Gastroesophageal sphincter (tissue), 4 donors: ENCODE data around the gene TMEM209. TPM values are rescaled to one million over a fixed set of nuclear protein-coding genes. Genes with fewer than 3 reads are reported as not detected.

Source experiments
- ATAC-seq: fragments of 150-250 bp; one replicate; pipeline ENCODE4 v1.9.1; 2016; ENCODE audit warnings: mild to moderate bottlenecking, moderate library complexity
- H3K27ac ChIP-seq, 4 donors: fragments of 200-600 bp; sonication (generic) in 3 of 4; 1 replicate in 3 of 4; 2 replicates in 1 of 4; pipeline ENCODE4 v1.5.1; 2016 to 2019
- H3K27me3 ChIP-seq: fragments of 200-600 bp; sonication (generic); one replicate; pipeline ENCODE4 v1.5.1; 2019
- H3K36me3 ChIP-seq, 2 donors: fragments of 200-600 bp; sonication (generic); one replicate each; pipeline ENCODE4 v1.5.1; 2019; ENCODE audit warnings: control low read depth in 1 of 2
- H3K4me1 ChIP-seq, 3 donors: fragments of 200-600 bp; sonication (generic); 1 replicate in 2 of 3; 2 replicates in 1 of 3; pipeline ENCODE4 v1.5.1; 2016 to 2019; ENCODE audit warnings: control low read depth in 2 of 3
- H3K4me3 ChIP-seq, 2 donors: fragments of 200-600 bp; sonication (generic); one replicate each; pipeline ENCODE4 v1.5.1; 2019; ENCODE audit warnings: mild to moderate bottlenecking in 1 of 2, moderate library complexity in 1 of 2
- H3K9me3 ChIP-seq, 3 donors: fragments of 200-600 bp; sonication (generic); one replicate each; pipeline ENCODE4 v1.5.1; 2017 to 2019; ENCODE audit warnings: control low read depth in 2 of 3
- EP300 ChIP-seq: sonication (generic); formaldehyde crosslinking; IDR thresholded peaks from one replicate; pipeline ENCODE4 v1.6.1; 2017; ENCODE audit warnings: antibody characterized with exemption, mild to moderate bottlenecking
- POLR2A ChIP-seq, 2 donors: fragments of 450-650 bp; IDR thresholded peaks; one replicate each; pipeline ENCODE4 v1.6.1; 2017; ENCODE audit warnings: antibody characterized with exemption in 2 of 2, mild to moderate bottlenecking in 2 of 2, moderate library complexity in 1 of 2
- POLR2AphosphoS5 ChIP-seq: sonication (generic); formaldehyde crosslinking; IDR thresholded peaks from one replicate; pipeline ENCODE4 v1.6.1; 2017; ENCODE audit warnings: antibody characterized with exemption
- WGBS, 2 donors: methylation state at CpG; one replicate each; pipeline ENCODE4 v1.1.5; 2018; ENCODE audit warnings: low coverage in 1 of 2; 5-methylcytosine and 5-hydroxymethylcytosine counted together
- total RNA-seq, 4 donors: library from RNA; depleted of rRNA; stranded (reverse); fragments of >200 nt; gene quantifications; one replicate each; pipeline ENCODE4 v1.1.0, GENCODE V29; 2016
- TF ChIP-seq, protein P1 (sequence below), 4 experiments: fragments of 200-600 bp in 2 of 4; fragments of 450-650 bp in 2 of 4; sonication (generic) in 1 of 4; IDR thresholded peaks; one replicate each; pipeline ENCODE4 v1.5.1; 2017 to 2019; ENCODE audit warnings: antibody characterized with exemption in 4 of 4, mild to moderate bottlenecking in 2 of 4, moderate library complexity in 2 of 4

TMEM209 gene
- total RNA-seq, 4 donors from 2014 or later: 5.5 to 13.4 (median 8.2) TPM

DNA sequence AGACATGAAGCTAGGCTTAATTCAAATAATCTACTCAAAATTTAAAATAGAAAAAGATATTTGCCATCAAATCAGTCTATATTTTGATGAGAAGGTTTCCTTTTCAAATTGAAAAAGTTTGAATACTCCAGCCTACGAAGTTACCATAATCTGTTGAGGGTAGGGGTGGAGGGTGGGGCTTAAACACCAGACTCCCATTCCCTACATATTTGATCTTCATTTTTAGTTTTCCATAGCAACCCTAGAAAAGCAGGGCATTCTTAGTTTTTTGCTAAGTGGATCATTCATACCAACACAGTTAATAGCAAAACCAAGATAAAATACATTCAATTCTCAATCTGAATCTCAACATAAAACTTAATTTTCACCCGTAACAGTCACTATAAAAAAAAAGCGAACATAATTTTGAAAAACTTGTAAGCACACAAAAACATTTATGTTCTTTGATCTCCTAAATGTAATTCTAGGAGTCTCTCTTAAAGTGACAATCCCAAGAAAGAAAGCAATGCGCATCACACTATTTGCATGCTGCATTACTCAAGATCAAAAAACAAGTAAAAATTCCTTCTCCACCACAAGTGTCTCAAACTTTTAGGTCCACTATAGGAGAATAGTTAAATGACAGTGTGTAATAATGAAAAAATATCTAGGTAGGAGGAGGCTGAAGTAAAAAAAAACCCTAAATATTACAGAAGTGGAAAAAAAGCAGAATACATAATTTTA is 30.8 kb downstream of the TMEM209 start:
- ATAC-seq: no peak
- H3K36me3 ChIP-seq: peaks cover 0 to 94% of the 10 kb centered on the region in 2 donors
- no peak overlapping the region for H3K4me3 ChIP-seq
- no peaks in the 10 kb centered on the region for H3K9me3 ChIP-seq
- no peak overlapping the region for H3K27ac ChIP-seq
- no peaks in the 10 kb centered on the region for H3K4me1 ChIP-seq
- TF ChIP-seq, protein P1, sequence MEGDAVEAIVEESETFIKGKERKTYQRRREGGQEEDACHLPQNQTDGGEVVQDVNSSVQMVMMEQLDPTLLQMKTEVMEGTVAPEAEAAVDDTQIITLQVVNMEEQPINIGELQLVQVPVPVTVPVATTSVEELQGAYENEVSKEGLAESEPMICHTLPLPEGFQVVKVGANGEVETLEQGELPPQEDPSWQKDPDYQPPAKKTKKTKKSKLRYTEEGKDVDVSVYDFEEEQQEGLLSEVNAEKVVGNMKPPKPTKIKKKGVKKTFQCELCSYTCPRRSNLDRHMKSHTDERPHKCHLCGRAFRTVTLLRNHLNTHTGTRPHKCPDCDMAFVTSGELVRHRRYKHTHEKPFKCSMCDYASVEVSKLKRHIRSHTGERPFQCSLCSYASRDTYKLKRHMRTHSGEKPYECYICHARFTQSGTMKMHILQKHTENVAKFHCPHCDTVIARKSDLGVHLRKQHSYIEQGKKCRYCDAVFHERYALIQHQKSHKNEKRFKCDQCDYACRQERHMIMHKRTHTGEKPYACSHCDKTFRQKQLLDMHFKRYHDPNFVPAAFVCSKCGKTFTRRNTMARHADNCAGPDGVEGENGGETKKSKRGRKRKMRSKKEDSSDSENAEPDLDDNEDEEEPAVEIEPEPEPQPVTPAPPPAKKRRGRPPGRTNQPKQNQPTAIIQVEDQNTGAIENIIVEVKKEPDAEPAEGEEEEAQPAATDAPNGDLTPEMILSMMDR (IDR thresholded peaks at IDR 0.05): no peak
- TF ChIP-seq POLR2A (IDR thresholded peaks at IDR 0.05): no peak
- no peak for TF ChIP-seq POLR2AphosphoS5
- TF ChIP-seq EP300: no peak
- no peaks in the 10 kb centered on the region for H3K27me3 ChIP-seq
- WGBS, 2 donors: 92 to 93% methylated on average over 4 of the region's 4 CpGs

DNA sequence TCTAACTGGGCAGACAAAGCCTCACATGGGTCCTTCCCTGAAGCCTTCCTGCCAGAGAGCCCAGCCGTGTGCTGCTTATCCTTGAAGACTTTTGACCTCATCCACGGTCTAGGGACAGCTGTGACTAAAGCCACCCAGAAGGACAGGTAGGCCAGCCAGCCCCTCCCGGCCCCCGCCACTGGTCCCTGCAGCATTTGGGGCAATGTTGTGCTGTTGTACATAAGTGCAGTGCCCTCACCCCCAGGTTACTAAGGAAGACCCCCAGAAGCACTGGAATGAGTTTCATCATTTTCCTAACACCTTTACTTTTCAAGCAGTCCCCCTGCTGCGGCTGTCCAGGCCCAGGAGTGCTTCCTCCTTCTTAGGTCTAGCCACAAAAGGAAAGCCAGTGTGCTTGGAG is 43.0 kb downstream of the TMEM209 start:
- 80 to 94% methylated on average over 1 to 3 of the region's 5 CpGs for WGBS, 2 donors
- no peak overlapping the region for H3K27ac ChIP-seq
- H3K9me3 ChIP-seq: peaks cover 0 to 7% (median 0%) of the 10 kb centered on the region in 3 donors
- H3K4me1 ChIP-seq: no peaks in the 10 kb centered on the region
- H3K36me3 ChIP-seq: peaks cover 0 to 81% of the 10 kb centered on the region in 2 donors
- no peaks in the 10 kb centered on the region for H3K27me3 ChIP-seq
- TF ChIP-seq EP300 (no peak), POLR2AphosphoS5 (no peak), POLR2A (IDR thresholded peaks at IDR 0.05) (no peak)
- TF ChIP-seq, protein P1 (IDR thresholded peaks at IDR 0.05): no peak
- no peak for ATAC-seq
- H3K4me3 ChIP-seq: no peak overlapping the region

GRCh38 chr7:130160455-130160854 is 44.8 kb downstream of the TMEM209 start:
- Histone ChIP-seq H3K27ac (no peak overlapping the region), H3K36me3 (peaks cover 0 to 71% of the 10 kb centered on the region in 2 donors), H3K4me1 (no peaks in the 10 kb centered on the region), H3K9me3 (peaks cover 0 to 20% (median 0%) of the 10 kb centered on the region in 3 donors), H3K27me3 (no peaks in the 10 kb centered on the region), H3K4me3 (no peak overlapping the region)
- 95 to 100% methylated on average over 2 to 4 of the region's 8 CpGs for WGBS, 2 donors
- TF ChIP-seq, protein P1 (IDR thresholded peaks at IDR 0.05): no peak
- TF ChIP-seq POLR2AphosphoS5 (no peak), POLR2A (IDR thresholded peaks at IDR 0.05) (no peak), EP300 (no peak)
- ATAC-seq: no peak

DNA sequence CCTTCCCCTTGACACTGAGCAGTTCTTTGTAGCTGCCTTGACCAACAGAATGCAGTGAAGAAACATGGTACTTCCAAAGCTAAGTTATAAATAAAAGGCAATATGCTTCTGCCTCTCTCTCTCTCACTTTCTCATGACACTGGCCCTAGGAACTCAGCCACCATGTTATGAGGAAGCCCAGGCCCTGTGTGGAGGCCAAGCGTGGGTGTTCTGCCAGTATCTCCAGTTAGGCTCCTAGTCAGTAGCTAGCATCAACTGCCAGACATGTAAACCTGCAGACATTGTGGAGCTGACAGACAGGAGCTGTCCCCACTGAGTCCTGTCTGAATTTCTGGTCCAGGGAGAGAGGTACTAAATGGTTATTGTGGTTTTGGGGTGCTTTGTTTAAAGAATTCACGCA is 45.2 kb downstream of the TMEM209 start:
- Histone ChIP-seq H3K27ac (no peak overlapping the region), H3K36me3 (peaks cover 0 to 67% of the 10 kb centered on the region in 2 donors)
- 100% methylated on average over 1 to 2 of the region's 2 CpGs for WGBS, 2 donors

More for the DNA sequence above, 45.2 kb downstream of the TMEM209 start:
- Histone ChIP-seq H3K9me3 (peaks cover 0 to 20% (median 0%) of the 10 kb centered on the region in 3 donors), H3K4me3 (no peak overlapping the region), H3K27me3 (peaks cover 1% of the 10 kb centered on the region), H3K4me1 (no peaks in the 10 kb centered on the region)
- TF ChIP-seq POLR2AphosphoS5 (no peak), EP300 (no peak), POLR2A (IDR thresholded peaks at IDR 0.05) (no peak)
- TF ChIP-seq, protein P1 (IDR thresholded peaks at IDR 0.05): no peak
- no peak for ATAC-seq
